ENCODE measurements around the gene MRPL28.
"Not testable (repeated sequence)": the region's sequence is repeated elsewhere in the genome, so short reads cannot be mapped to it uniquely, and the experiment has no call there.

The MRPL28 gene

DNA sequence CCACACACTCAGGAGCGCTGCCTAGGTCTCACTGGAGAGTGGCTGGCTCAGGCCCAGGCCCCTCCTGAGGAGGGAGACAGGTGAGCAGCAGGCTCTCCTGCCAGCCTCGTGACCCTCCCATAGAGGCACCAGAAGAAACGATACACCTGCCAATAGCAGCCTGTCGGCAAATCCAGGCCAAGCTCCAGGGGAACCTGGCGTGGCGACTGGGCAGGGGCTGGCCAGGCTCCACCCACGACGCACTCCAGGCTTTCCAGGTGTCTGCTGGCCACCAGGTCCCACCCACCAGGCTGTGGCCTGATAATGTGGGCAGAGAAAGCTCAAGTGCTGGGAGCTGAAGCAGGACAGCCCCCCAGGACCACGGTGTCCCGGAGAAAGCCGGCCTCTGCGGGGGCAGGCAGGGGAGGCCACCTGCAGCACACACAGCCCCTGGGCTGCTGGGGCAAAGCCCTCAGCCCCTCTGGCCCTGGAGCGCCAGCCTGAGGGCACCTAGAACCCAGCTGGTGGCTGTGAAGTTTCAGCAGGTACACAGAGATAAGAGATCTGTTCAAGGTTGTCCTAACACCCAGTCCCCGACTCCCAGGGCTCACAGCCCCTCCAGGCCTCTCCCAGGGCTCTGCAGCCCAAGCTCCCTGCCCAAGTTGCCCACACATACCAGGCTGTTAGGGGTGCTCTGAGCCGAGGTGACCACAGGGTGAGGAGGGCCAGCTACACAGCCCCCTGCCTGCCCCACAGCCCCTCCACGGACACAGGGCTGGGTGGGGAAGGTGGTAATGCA lies 9.0 kb upstream of the MRPL28 start:
- no peaks in the 10 kb centered on the region for H3K9me3 Mint-ChIP-seq
- H3K4me3 Mint-ChIP-seq: no peak overlapping the region
- no peak overlapping the region for H3K27ac Mint-ChIP-seq
- no peaks in the 10 kb centered on the region for H3K36me3 Mint-ChIP-seq (ENCODE audit: low read depth)
- H3K4me1 Mint-ChIP-seq: peaks cover 33% of the 10 kb centered on the region
- H3K27me3 Mint-ChIP-seq (ENCODE audit: low read depth, poor library complexity): peaks cover 16% of the 10 kb centered on the region
- TF ChIP-seq CTCF (IDR thresholded peaks at IDR 0.05): no peak
- DNase-seq: no peak

DNA sequence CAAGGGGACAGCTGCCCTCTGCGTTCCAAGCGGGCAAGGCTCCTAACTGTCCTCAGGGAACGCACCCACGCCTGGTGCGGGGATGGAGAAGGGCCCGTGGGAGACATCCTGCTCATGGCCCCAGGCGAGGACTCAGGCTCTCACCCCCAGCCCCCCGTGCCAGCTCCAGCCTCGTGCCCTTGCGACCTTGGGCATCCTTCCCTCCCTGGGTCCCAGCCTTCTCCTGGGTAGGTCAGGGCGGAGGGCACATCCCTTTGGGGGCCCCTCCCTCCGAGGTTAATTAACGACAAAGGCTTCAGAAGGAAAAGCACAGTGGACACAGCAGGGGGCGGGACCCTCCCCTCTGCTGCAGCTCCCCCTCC lies 8.5 kb upstream of the MRPL28 start:
- DNase-seq: no peak
- Mint-ChIP-seq H3K9me3 (no peaks in the 10 kb centered on the region), H3K36me3 (ENCODE audit: low read depth) (no peaks in the 10 kb centered on the region), H3K27ac (no peak overlapping the region), H3K4me3 (no peak overlapping the region), H3K4me1 (peaks cover 28% of the 10 kb centered on the region), H3K27me3 (ENCODE audit: low read depth, poor library complexity) (peaks cover 16% of the 10 kb centered on the region)
- no peak for TF ChIP-seq CTCF (IDR thresholded peaks at IDR 0.05)

DNA sequence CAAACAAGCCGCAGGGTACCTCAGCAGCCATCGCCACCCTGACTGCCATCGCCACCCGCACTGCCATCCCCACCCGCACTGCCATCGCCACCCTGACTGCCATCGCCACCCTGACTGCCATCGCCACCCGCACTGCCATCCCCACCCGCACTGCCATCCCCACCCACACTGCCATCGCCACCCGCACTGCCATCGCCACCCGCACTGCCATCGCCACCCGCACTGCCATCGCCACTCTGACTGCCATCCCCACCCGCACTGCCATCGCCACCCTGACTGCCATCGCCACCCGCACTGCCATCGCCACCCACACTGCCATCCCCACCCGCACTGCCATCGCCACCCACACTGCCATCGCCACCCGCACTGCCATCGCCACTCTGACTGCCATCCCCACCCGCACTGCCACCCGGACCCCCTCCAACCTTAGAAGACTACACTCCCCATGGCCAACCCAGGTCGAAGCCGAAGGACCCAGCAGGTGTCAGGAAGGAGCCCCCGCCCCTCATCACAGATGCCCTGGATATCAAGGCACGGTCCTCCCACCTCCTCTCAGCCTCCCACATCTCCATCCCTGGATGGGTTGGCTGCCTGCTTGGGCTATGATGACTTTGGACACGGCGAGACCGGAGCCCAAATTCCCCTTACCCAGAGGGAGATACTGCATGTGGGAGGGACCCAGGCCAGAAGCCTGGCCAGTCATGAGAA lies 7.9 kb upstream of the MRPL28 start:
- H3K4me3 Mint-ChIP-seq; DNase-seq; H3K36me3 Mint-ChIP-seq (ENCODE audit: low read depth); H3K27ac Mint-ChIP-seq; H3K9me3 Mint-ChIP-seq: not testable (repeated sequence)
- Mint-ChIP-seq H3K4me1 (peaks cover 22% of the 10 kb centered on the region), H3K27me3 (ENCODE audit: low read depth, poor library complexity) (peaks cover 11% of the 10 kb centered on the region)

DNA sequence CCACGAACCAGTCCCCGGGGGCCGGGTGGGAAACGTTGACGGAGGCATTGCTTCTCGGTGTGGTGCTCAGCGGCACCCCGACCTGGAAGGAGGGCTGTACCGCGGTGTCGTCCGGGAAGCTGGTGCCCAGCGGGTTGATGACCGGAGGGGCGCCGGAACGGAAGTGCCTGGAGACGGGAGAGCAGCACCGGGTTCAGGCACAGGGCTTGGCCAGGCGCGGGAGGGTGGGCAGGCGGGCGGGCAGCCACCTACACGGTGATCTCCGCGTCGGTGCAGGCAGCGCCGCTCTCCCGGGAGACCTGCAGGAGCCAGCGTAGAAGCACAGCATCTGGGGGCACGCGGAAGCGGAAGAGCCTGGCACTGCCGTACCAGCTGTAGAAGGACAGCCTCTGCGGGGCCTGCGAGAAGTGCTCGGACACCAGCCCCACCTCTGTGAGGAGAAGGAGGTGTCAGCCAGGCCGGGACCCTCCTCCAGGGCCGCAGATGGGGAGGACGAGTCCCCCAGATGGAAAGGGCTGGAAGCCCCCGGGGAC lies 7.1 kb upstream of the MRPL28 start:
- Mint-ChIP-seq H3K4me3 (no peak overlapping the region), H3K4me1 (peaks cover 15% of the 10 kb centered on the region), H3K9me3 (no peaks in the 10 kb centered on the region), H3K27ac (no peak overlapping the region), H3K36me3 (ENCODE audit: low read depth) (no peaks in the 10 kb centered on the region), H3K27me3 (ENCODE audit: low read depth, poor library complexity) (peaks cover 3% of the 10 kb centered on the region)
- no peak for TF ChIP-seq CTCF (IDR thresholded peaks at IDR 0.05)
- no peak for DNase-seq

DNA sequence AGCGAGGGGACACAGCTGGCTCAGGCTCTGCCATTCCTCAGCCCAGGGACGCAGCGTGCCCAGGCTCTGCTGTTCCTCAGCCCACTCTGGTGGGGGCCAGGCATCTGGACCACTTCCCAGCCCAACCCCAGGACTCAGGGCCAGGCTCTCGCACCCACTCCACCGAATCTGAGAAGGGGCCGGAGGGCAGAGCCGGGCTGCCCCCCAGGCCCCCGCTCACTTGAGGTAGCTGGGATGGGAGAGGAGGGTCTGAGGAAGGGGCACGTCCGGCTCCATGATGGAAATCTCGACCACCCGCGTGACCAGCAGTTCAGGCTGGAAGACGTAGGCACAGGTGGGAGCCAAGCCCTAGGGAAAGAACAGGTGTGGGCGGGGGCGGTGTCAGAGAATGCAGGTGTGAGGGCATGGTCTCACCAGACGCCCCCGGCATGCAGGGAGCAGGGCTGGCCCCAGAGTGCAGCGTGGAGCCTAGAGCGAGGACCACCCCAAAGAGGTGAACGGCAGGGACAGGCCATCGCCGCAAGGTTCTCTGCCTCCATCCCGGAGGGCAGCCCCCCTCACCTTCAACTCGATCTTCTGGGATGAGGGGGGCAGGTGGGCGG lies 6.6 kb upstream of the MRPL28 start:
- DNase-seq: no peak
- Mint-ChIP-seq H3K27ac (no peak overlapping the region), H3K9me3 (no peaks in the 10 kb centered on the region), H3K27me3 (ENCODE audit: low read depth, poor library complexity) (no peaks in the 10 kb centered on the region), H3K36me3 (ENCODE audit: low read depth) (no peaks in the 10 kb centered on the region), H3K4me3 (no peak overlapping the region), H3K4me1 (peaks cover 15% of the 10 kb centered on the region)
- TF ChIP-seq CTCF (IDR thresholded peaks at IDR 0.05): no peak
